BE2C (cell line): Measurements from ENCODE around the gene CDKN2B.

Source experiments
- DNase-seq: peaks from one replicate; pipeline ENCODE4 v3.0.0-alpha.2; 2020
- H3K27me3 ChIP-seq: fragments of 250-450 bp; sonication (Bioruptor Pico); 2 replicates; pipeline ENCODE4 v1.5.1; 2020; ENCODE audit warnings: mild to moderate bottlenecking
- H3K36me3 ChIP-seq: fragments of 250-450 bp; sonication (Bioruptor Pico); 2 replicates; pipeline ENCODE4 v1.5.1; 2020; ENCODE audit warnings: mild to moderate bottlenecking
- H3K4me1 ChIP-seq: fragments of 250-450 bp; sonication (Bioruptor Pico); 2 replicates; pipeline ENCODE4 v1.5.1; 2020
- H3K4me3 ChIP-seq: 2 replicates; pipeline ENCODE4 v1.5.1; 2011; ENCODE audit warnings: low read depth, low read length
- H3K9me3 ChIP-seq: fragments of 250-450 bp; sonication (Bioruptor Pico); 2 replicates; pipeline ENCODE4 v1.5.1; 2020
- TF ChIP-seq, protein P1 (sequence below): IDR thresholded peaks from 2 replicates; pipeline ENCODE4 v1.5.1; 2012; ENCODE audit warnings: mild to moderate bottlenecking, low read depth, low read length

CDKN2B gene

GRCh38 chr9:21970800-21971640 lies 38.1 kb downstream of the CDKN2B start:
- peaks cover 40% of the 10 kb centered on the region for H3K36me3 ChIP-seq
- DNase-seq: no peak
- TF ChIP-seq, protein P1, sequence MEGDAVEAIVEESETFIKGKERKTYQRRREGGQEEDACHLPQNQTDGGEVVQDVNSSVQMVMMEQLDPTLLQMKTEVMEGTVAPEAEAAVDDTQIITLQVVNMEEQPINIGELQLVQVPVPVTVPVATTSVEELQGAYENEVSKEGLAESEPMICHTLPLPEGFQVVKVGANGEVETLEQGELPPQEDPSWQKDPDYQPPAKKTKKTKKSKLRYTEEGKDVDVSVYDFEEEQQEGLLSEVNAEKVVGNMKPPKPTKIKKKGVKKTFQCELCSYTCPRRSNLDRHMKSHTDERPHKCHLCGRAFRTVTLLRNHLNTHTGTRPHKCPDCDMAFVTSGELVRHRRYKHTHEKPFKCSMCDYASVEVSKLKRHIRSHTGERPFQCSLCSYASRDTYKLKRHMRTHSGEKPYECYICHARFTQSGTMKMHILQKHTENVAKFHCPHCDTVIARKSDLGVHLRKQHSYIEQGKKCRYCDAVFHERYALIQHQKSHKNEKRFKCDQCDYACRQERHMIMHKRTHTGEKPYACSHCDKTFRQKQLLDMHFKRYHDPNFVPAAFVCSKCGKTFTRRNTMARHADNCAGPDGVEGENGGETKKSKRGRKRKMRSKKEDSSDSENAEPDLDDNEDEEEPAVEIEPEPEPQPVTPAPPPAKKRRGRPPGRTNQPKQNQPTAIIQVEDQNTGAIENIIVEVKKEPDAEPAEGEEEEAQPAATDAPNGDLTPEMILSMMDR: no peak
- H3K27me3 ChIP-seq: no peaks in the 10 kb centered on the region
- H3K4me1 ChIP-seq: no peaks in the 10 kb centered on the region
- no peaks in the 10 kb centered on the region for H3K9me3 ChIP-seq
- no peak overlapping the region for H3K4me3 ChIP-seq

DNA sequence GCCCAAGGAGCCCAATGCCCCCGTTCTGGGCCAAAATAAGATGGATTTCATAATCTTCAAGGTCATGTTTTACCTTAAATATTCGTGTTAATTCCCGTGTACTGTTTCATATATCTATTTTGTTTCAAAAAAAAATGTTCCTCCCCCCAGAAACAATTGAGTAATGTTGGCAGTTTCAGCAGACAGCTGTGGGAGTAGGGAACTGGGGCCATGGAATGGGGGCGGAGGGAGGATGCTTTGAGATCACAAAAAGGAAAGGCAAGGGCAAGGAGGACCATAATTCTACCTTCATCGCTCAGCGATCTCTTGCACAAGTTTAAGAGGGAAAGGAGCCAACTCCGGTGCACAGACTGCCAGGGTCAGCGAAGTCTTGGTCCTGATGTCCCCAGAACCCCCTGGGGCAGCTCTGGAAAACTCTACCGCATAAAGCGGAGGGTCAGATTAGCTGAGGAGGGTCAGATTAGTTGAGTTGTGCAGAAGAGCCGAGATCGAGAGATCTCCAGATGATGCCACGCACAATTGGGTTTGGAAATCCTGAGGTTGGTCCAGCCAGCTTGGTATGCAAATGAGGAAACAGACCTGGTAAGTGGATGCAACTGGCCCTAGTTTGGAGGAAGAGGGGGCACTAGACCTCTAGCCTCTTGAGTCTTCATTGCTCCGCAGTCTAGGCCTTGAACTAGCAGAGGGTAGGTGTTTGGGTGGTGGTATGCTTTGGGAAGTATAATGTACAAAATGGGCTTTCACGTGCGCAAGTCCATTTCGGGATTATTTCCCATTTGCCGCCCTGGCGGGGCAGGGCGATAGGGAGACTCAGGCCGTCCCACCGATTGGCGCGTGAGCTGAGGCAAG lies 38.9 kb downstream of the CDKN2B start:
- H3K36me3 ChIP-seq: peaks cover 42% of the 10 kb centered on the region
- TF ChIP-seq, protein P1: no peak
- H3K4me3 ChIP-seq: no peak overlapping the region
- H3K4me1 ChIP-seq: peaks cover 3% of the 10 kb centered on the region
- H3K9me3 ChIP-seq: 0 out of 2 replicates have a peak, but pooled peaks cover 4% of the 10 kb centered on the region
- no peak for DNase-seq
- 0 out of 2 replicates have a peak, but pooled peaks cover 5% of the 10 kb centered on the region for H3K27me3 ChIP-seq

GRCh38 chr9:21969011-21969940 lies 39.8 kb downstream of the CDKN2B start:
- no peak for DNase-seq
- H3K36me3 ChIP-seq: peaks cover 44% of the 10 kb centered on the region
- 0 out of 2 replicates have a peak, but pooled peaks cover 7% of the 10 kb centered on the region for H3K9me3 ChIP-seq
- TF ChIP-seq, protein P1: no peak
- H3K4me3 ChIP-seq: no peak overlapping the region
- H3K4me1 ChIP-seq: peaks cover 3% of the 10 kb centered on the region
- peaks cover 7% of the 10 kb centered on the region; the same call in 1 of the 2 replicates for H3K27me3 ChIP-seq

GRCh38 chr9:21968331-21969010 lies 40.6 kb downstream of the CDKN2B start:
- Histone ChIP-seq H3K9me3 (0 out of 2 replicates have a peak, but pooled peaks cover 7% of the 10 kb centered on the region), H3K4me1 (peaks cover 3% of the 10 kb centered on the region), H3K36me3 (peaks cover 44% of the 10 kb centered on the region), H3K4me3 (peak overlapping the region; percentile 12), H3K27me3 (peaks cover 7% of the 10 kb centered on the region; the same call in 1 of the 2 replicates)
- DNase-seq: no peak
- TF ChIP-seq, protein P1: no peak

DNA sequence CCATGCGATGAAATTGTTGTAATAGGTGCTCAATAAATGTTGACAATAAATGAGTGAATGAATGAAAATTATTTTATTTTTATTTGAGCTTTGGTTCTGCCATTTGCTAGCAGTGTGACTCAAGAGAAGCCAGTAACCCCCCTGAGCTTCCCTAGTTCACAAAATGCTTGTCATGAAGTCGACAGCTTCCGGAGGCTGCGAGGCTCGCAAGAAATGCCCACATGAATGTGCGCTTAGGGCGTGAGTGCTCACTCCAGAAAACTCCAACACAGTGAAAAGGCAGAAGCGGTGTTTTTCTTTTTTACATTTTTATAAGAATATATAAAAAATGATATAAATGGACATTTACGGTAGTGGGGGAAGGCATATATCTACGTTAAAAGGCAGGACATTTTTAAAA lies 41.4 kb downstream of the CDKN2B start:
- DNase-seq: no peak
- Histone ChIP-seq H3K9me3 (0 out of 2 replicates have a peak, but pooled peaks cover 7% of the 10 kb centered on the region), H3K4me1 (peaks cover 3% of the 10 kb centered on the region), H3K36me3 (peaks cover 44% of the 10 kb centered on the region), H3K4me3 (no peak overlapping the region), H3K27me3 (peaks cover 7% of the 10 kb centered on the region; the same call in 1 of the 2 replicates)
- TF ChIP-seq, protein P1: no peak
